IMR-90 (cell line): ENCODE data around the gene RAD51B.

Experiments
- BHLHE40 ChIP-seq: fragments of 150-350 bp; IDR thresholded peaks from 2 replicates; pipeline ENCODE4 v1.6.1; 2016; ENCODE audit warnings: mild to moderate bottlenecking, low read depth, low read length
- CEBPB ChIP-seq: IDR thresholded peaks from 2 replicates; pipeline ENCODE4 v1.6.1; 2012; ENCODE audit warnings: low read depth, low read length, improper control_type of control experiment
- CHD1 ChIP-seq: IDR thresholded peaks from 2 replicates; pipeline ENCODE4 v1.6.1; 2012; ENCODE audit warnings: low read depth, low read length, improper control_type of control experiment
- ELK1 ChIP-seq: fragments of 150-350 bp; IDR thresholded peaks from 2 replicates; pipeline ENCODE4 v1.6.1; 2016; ENCODE audit warnings: low read depth, mild to moderate bottlenecking, low read length, moderate library complexity, borderline replicate concordance
- FOS ChIP-seq: fragments of 150-350 bp; IDR thresholded peaks from 2 replicates; pipeline ENCODE4 v1.6.1; 2016; ENCODE audit warnings: low read depth, low read length
- MAFK ChIP-seq: IDR thresholded peaks from 2 replicates; pipeline ENCODE4 v1.6.1; 2012; ENCODE audit warnings: low read depth, low read length, improper control_type of control experiment
- MXI1 ChIP-seq: IDR thresholded peaks from 2 replicates; pipeline ENCODE4 v1.6.1; 2012; ENCODE audit warnings: low read depth, mild to moderate bottlenecking, low read length, moderate library complexity, borderline replicate concordance
- POLR2A ChIP-seq: IDR thresholded peaks from 2 replicates; pipeline ENCODE4 v1.6.1; 2012; ENCODE audit warnings: mild to moderate bottlenecking, low read depth, low read length
- RAD21 ChIP-seq: IDR thresholded peaks from 2 replicates; pipeline ENCODE4 v1.6.1; 2012; ENCODE audit warnings: low read length, improper control_type of control experiment
- RFX5 ChIP-seq: IDR thresholded peaks from 2 replicates; pipeline ENCODE4 v1.8.0; 2012; ENCODE audit warnings: low read depth, mild to moderate bottlenecking, low read length, moderate library complexity
- SMC3 ChIP-seq: fragments of 150-350 bp; IDR thresholded peaks from 2 replicates; pipeline ENCODE4 v1.6.1; 2016; ENCODE audit warnings: low read depth, mild to moderate bottlenecking, antibody characterized with exemption, low read length, moderate library complexity
- TF ChIP-seq, protein P1 (sequence below): conservative IDR thresholded peaks from 2 replicates; pipeline ENCODE4 v1.5.1; 2012; ENCODE audit warnings: mild to moderate bottlenecking, low read depth, low read length, improper control_type of control experiment
- TF ChIP-seq, protein P2 (sequence below): fragments of 150-350 bp; IDR thresholded peaks from 2 replicates; pipeline ENCODE4 v1.6.1; 2017; ENCODE audit warnings: mild to moderate bottlenecking, antibody characterized with exemption, low read length, low read depth

- TF ChIP-seq, protein P1, sequence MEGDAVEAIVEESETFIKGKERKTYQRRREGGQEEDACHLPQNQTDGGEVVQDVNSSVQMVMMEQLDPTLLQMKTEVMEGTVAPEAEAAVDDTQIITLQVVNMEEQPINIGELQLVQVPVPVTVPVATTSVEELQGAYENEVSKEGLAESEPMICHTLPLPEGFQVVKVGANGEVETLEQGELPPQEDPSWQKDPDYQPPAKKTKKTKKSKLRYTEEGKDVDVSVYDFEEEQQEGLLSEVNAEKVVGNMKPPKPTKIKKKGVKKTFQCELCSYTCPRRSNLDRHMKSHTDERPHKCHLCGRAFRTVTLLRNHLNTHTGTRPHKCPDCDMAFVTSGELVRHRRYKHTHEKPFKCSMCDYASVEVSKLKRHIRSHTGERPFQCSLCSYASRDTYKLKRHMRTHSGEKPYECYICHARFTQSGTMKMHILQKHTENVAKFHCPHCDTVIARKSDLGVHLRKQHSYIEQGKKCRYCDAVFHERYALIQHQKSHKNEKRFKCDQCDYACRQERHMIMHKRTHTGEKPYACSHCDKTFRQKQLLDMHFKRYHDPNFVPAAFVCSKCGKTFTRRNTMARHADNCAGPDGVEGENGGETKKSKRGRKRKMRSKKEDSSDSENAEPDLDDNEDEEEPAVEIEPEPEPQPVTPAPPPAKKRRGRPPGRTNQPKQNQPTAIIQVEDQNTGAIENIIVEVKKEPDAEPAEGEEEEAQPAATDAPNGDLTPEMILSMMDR, result no peak
- TF ChIP-seq POLR2A, result no peak
- TF ChIP-seq FOS, result no peak
- TF ChIP-seq RFX5, result no peak
- TF ChIP-seq CHD1, result no peak
- TF ChIP-seq MAFK, result no peak
- TF ChIP-seq RAD21, result no peak
- TF ChIP-seq BHLHE40, result no peak
- no peak for TF ChIP-seq CEBPB
- no peak for TF ChIP-seq SMC3
- no peak for TF ChIP-seq MXI1
- TF ChIP-seq, protein P2, sequence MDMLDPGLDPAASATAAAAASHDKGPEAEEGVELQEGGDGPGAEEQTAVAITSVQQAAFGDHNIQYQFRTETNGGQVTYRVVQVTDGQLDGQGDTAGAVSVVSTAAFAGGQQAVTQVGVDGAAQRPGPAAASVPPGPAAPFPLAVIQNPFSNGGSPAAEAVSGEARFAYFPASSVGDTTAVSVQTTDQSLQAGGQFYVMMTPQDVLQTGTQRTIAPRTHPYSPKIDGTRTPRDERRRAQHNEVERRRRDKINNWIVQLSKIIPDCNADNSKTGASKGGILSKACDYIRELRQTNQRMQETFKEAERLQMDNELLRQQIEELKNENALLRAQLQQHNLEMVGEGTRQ, result no peak
- no peak for TF ChIP-seq ELK1
Observed at GRCh38 chr14:68482018-68482417, 662.4 kb downstream of the RAD51B start.
